ENCODE data around the gene FCRLB. TPM values are rescaled to one million over a fixed set of nuclear protein-coding genes. Genes with fewer than 3 reads are reported as not detected.

Gene FCRLB
- total and polyA plus RNA-seq, 2 donors (not counting 3 experiments of a cell fraction or from before 2014, with no cell fraction given), result 0.62 TPM

DNA sequence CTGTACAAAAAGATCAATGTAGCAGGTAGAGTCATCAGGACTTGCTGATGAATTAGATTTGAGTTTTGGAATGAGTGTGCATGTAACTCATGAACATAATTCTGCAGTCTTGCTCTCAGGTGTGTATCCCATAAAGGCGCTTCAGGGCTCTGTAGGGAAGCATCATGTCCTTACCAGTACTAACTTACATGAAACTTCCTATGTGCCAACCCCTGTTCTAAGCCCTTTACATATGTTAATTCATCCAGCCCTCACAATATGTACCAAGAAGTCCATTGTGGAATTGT is 2.1 kb upstream of the FCRLB start:
- no TSS peak for BruUV-seq (replicated peaks)
- DNase-seq (ENCODE audit: low read depth, low spot score), result no peak
- FAIRE-seq, result no peak
- CTCF ChIA-PET, result no interaction called here
- TF ChIP-seq, protein P1, sequence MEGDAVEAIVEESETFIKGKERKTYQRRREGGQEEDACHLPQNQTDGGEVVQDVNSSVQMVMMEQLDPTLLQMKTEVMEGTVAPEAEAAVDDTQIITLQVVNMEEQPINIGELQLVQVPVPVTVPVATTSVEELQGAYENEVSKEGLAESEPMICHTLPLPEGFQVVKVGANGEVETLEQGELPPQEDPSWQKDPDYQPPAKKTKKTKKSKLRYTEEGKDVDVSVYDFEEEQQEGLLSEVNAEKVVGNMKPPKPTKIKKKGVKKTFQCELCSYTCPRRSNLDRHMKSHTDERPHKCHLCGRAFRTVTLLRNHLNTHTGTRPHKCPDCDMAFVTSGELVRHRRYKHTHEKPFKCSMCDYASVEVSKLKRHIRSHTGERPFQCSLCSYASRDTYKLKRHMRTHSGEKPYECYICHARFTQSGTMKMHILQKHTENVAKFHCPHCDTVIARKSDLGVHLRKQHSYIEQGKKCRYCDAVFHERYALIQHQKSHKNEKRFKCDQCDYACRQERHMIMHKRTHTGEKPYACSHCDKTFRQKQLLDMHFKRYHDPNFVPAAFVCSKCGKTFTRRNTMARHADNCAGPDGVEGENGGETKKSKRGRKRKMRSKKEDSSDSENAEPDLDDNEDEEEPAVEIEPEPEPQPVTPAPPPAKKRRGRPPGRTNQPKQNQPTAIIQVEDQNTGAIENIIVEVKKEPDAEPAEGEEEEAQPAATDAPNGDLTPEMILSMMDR (IDR thresholded peaks at IDR 0.05; ENCODE audit: extremely low read depth in 1 of 2, insufficient read depth in 1 of 2, low read depth in 1 of 2, low read length in 2 of 2), result no peak
- TF ChIP-seq, protein P2, sequence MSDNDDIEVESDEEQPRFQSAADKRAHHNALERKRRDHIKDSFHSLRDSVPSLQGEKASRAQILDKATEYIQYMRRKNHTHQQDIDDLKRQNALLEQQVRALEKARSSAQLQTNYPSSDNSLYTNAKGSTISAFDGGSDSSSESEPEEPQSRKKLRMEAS (IDR thresholded peaks at IDR 0.05; ENCODE audit: insufficient read depth, insufficient read length), result no peak
- TF ChIP-seq GATA2 (IDR thresholded peaks at IDR 0.05; ENCODE audit: insufficient read depth, insufficient read length, low read depth, low read length) (no peak), POLR2A (IDR thresholded peaks at IDR 0.05; ENCODE audit: low read depth, low read length) (no peak), FOS (IDR thresholded peaks at IDR 0.05; ENCODE audit: borderline replicate concordance, insufficient read depth, low read length) (no peak), EZH2 (IDR thresholded peaks at IDR 0.05; ENCODE audit: borderline replicate concordance, low read depth, low read length, severe bottlenecking) (no peak), JUN (IDR thresholded peaks at IDR 0.05; ENCODE audit: borderline replicate concordance, insufficient read depth, insufficient read length, low read depth) (no peak), MYC (IDR thresholded peaks at IDR 0.05; ENCODE audit: low read depth, low read length) (no peak), POLR2AphosphoS5 (IDR thresholded peaks at IDR 0.05; ENCODE audit: insufficient read depth, low read depth, low read length) (no peak)
- no peaks in the 10 kb centered on the region for H3K9me3 ChIP-seq (replicated peaks; ENCODE audit: control insufficient read depth, insufficient read depth, low read length)
- H3K9me1 ChIP-seq (replicated peaks; ENCODE audit: control insufficient read depth, extremely low read depth, insufficient read depth, low read length), result no peaks in the 10 kb centered on the region
- no peak overlapping the region for H3K27ac ChIP-seq (ENCODE audit: insufficient read depth, low read depth, low read length)
- intact Hi-C loops (cut with micrococcal nuclease), result no loop called here
- H2AFZ ChIP-seq (ENCODE audit: low read depth, low read length), result no peak overlapping the region
- H3K27me3 ChIP-seq (ENCODE audit: control insufficient read depth in 2 of 2, insufficient read depth in 2 of 2, low read length in 2 of 2), result peaks cover 16 to 19% of the 10 kb centered on the region in 2 experiments
- dilution Hi-C loops (cut with MboI; ENCODE audit: extremely low pct_ligation_motif_present, low sequenced_read_pairs), result no loop called here
- H3K36me3 ChIP-seq (ENCODE audit: control insufficient read depth in 2 of 2, extremely low read depth in 1 of 2, insufficient read depth in 2 of 2, low read length in 2 of 2), result no peaks in the 10 kb centered on the region
- H3K4me1 ChIP-seq (ENCODE audit: control insufficient read depth, extremely low read depth, insufficient read depth, low read length), result no peaks in the 10 kb centered on the region
- H3K79me2 ChIP-seq (ENCODE audit: control insufficient read depth, insufficient read depth, low read length), result no peaks in the 10 kb centered on the region
- no peak overlapping the region for H3K4me3 ChIP-seq (replicated peaks in 1 of 3; ENCODE audit: insufficient read depth in 1 of 3, low read depth in 1 of 3, low read length in 3 of 3)
- H3K9ac ChIP-seq (replicated peaks; ENCODE audit: extremely low read depth, insufficient read depth, low read length), result no peak overlapping the region
- no peak overlapping the region for H3K4me2 ChIP-seq (ENCODE audit: insufficient read depth, low read length)
- H4K20me1 ChIP-seq (replicated peaks; ENCODE audit: control insufficient read depth, extremely low read depth, insufficient read depth, low read length), result no peaks in the 10 kb centered on the region
- POLR2A ChIA-PET, result no interaction called here

Measured in endothelial cell of umbilical vein (primary cell).